ENCODE results near the gene TMEM135.

- TF ChIP-seq CTCF (IDR thresholded peaks at IDR 0.05): no peak
- TF ChIP-seq POLR2AphosphoS5 (IDR thresholded peaks at IDR 0.05): no peak
- no peak for TF ChIP-seq POLR2A (IDR thresholded peaks at IDR 0.05)
Observed at GRCh38 chr11:87212891-87213290, 175.2 kb downstream of the TMEM135 start.

Measured in breast epithelium (tissue), 3 donors.